Natural killer cell (primary cell): Measurements from ENCODE around the gene DPP4. TPM values are rescaled to one million over a fixed set of nuclear protein-coding genes. Genes with fewer than 3 reads are reported as not detected.

Experiments
- ATAC-seq, 3 donors: fragments of 150-1000 bp in 2 of 3; fragments of 200-7000 bp in 1 of 3; cut with Tn5 transposase; 1 replicate in 1 of 3; 2 replicates in 2 of 3; pipeline ENCODE4 v1.10.0; 2021; ENCODE audit warnings: mild to moderate bottlenecking in 2 of 3, moderate library complexity in 2 of 3
- DNase-seq, 2 donors: peaks; one replicate each; pipeline versions ENCODE4 v3.0.0 to v3.0.0-alpha.2; 2013 to 2021; ENCODE audit warnings: mixed read lengths in 1 of 2
- H3K27ac ChIP-seq: one replicate; pipeline ENCODE4 v1.5.1; 2013; ENCODE audit warnings: mild to moderate bottlenecking, low read length
- H3K27me3 ChIP-seq: one replicate; pipeline ENCODE4 v1.6.1; 2013; ENCODE audit warnings: low read length; ENCODE audit not compliant: control insufficient read depth, insufficient read depth
- H3K36me3 ChIP-seq: one replicate; pipeline ENCODE4 v1.6.1; 2013; ENCODE audit warnings: low read length; ENCODE audit not compliant: control insufficient read depth, insufficient read depth
- H3K4me1 ChIP-seq: one replicate; pipeline ENCODE4 v1.6.1; 2013; ENCODE audit warnings: low read length; ENCODE audit not compliant: control insufficient read depth, insufficient read depth
- H3K4me3 ChIP-seq: one replicate; pipeline ENCODE4 v1.5.1; 2013; ENCODE audit warnings: low read length
- H3K9me3 ChIP-seq: one replicate; pipeline ENCODE4 v1.6.1; 2013; ENCODE audit warnings: low read length; ENCODE audit not compliant: control insufficient read depth, insufficient read depth
- H3K27ac Mint-ChIP-seq, 2 donors: one replicate each; pipeline ENCODE4 v1.8.0; 2022; ENCODE audit warnings: mild to moderate bottlenecking in 2 of 2, mixed read lengths in 2 of 2, moderate library complexity in 1 of 2
- H3K27me3 Mint-ChIP-seq, 2 donors: one replicate each; pipeline ENCODE4 v1.8.0; 2022; ENCODE audit warnings: low read depth in 2 of 2, mixed read lengths in 2 of 2
- H3K36me3 Mint-ChIP-seq: one replicate; pipeline ENCODE4 v1.8.0; 2022; ENCODE audit warnings: mixed read lengths
- H3K4me1 Mint-ChIP-seq, 2 donors: one replicate each; pipeline ENCODE4 v1.8.0; 2022; ENCODE audit warnings: mixed read lengths in 2 of 2
- H3K4me3 Mint-ChIP-seq: one replicate; pipeline ENCODE4 v1.8.0; 2022; ENCODE audit warnings: mild to moderate bottlenecking, moderate library complexity, mixed read lengths
- H3K9me3 Mint-ChIP-seq, 2 donors: one replicate each; pipeline ENCODE4 v1.8.0; 2022; ENCODE audit warnings: mixed read lengths in 2 of 2
- CTCF ChIP-seq: fragments of 200-600 bp; IDR thresholded peaks from one replicate; pipeline ENCODE4 v1.8.0; 2022; ENCODE audit warnings: antibody characterized with exemption
- WGBS: methylation state at CpG from one replicate; pipeline ENCODE4 v1.1.7; 2013; ENCODE audit warnings: missing lambda C conversion rate; ENCODE audit not compliant: insufficient coverage; 5-methylcytosine and 5-hydroxymethylcytosine counted together
- intact Hi-C: fragments of 100-400 bp; cut with micrococcal nuclease; formaldehyde crosslinking; loops from one replicate; pipeline ENCODE4 v1.14.2; 2022
- total RNA-seq, 4 donors: library from RNA; stranded (reverse); fragments of 120-200 nt in 1 of 4; gene quantifications; one replicate each; pipeline versions ENCODE4 v1.2.3 to v1.2.4, GENCODE V29; 2013 to 2022

The DPP4 gene
- total RNA-seq, 3 donors from 2014 or later (not counting 1 experiment from before 2014, with no cell fraction given): 1.8 to 2.3 (median 1.8) TPM

- Mint-ChIP-seq H3K27me3 (peaks cover 27 to 43% of the 10 kb centered on the region in 2 donors), H3K9me3 (no peaks in the 10 kb centered on the region), H3K4me1 (peaks cover 0 to 18% of the 10 kb centered on the region in 2 donors), H3K4me3 (no peak overlapping the region), H3K27ac (no peak overlapping the region), H3K36me3 (no peaks in the 10 kb centered on the region)
- no peak overlapping the region for H3K27ac ChIP-seq
- H3K9me3 ChIP-seq: no peaks in the 10 kb centered on the region
- DNase-seq (peak in 1 of 2 donors; percentile 20), ATAC-seq (no peak)
- no peaks in the 10 kb centered on the region for H3K36me3 ChIP-seq
- no peaks in the 10 kb centered on the region for H3K27me3 ChIP-seq
- no peak for TF ChIP-seq CTCF
- peaks cover 14% of the 10 kb centered on the region for H3K4me1 ChIP-seq
- H3K4me3 ChIP-seq: no peak overlapping the region
- intact Hi-C loops: no loop called here
These were observed 1.8 kb downstream of the DPP4 start for GRCh38 chr2:162072181-162072702.

GRCh38 chr2:162071001-162071400, 3.0 kb downstream of the DPP4 start:
- ATAC-seq (no peak), DNase-seq (no peak)
- intact Hi-C loops: no loop called here
- H3K4me1 ChIP-seq: peaks cover 14% of the 10 kb centered on the region
- Mint-ChIP-seq H3K27me3 (peaks cover 27 to 37% of the 10 kb centered on the region in 2 donors), H3K27ac (no peak overlapping the region), H3K9me3 (no peaks in the 10 kb centered on the region), H3K4me1 (peaks cover 0 to 18% of the 10 kb centered on the region in 2 donors), H3K4me3 (no peak overlapping the region), H3K36me3 (no peaks in the 10 kb centered on the region)
- no peak overlapping the region for H3K4me3 ChIP-seq
- H3K27ac ChIP-seq: no peak overlapping the region
- H3K9me3 ChIP-seq: no peaks in the 10 kb centered on the region
- H3K27me3 ChIP-seq: no peaks in the 10 kb centered on the region
- no peak for TF ChIP-seq CTCF
- no peaks in the 10 kb centered on the region for H3K36me3 ChIP-seq
- 95% methylated on average over 2 of the region's 2 CpGs for WGBS

- H3K9me3 ChIP-seq: no peaks in the 10 kb centered on the region
- ATAC-seq (no peak), DNase-seq (no peak)
- no peaks in the 10 kb centered on the region for H3K9me3 Mint-ChIP-seq
- no peaks in the 10 kb centered on the region for H3K27me3 ChIP-seq
- no peak for TF ChIP-seq CTCF
- peaks cover 0 to 18% of the 10 kb centered on the region in 2 donors for H3K4me1 Mint-ChIP-seq
- no peak overlapping the region for H3K4me3 Mint-ChIP-seq
- no peak overlapping the region for H3K4me3 ChIP-seq
- H3K27ac ChIP-seq: no peak overlapping the region
- WGBS: 96% methylated on average over 2 of the region's 2 CpGs
- no peak overlapping the region for H3K27ac Mint-ChIP-seq
- peaks cover 14% of the 10 kb centered on the region for H3K4me1 ChIP-seq
- peaks cover 25 to 31% of the 10 kb centered on the region in 2 donors for H3K27me3 Mint-ChIP-seq
- no peaks in the 10 kb centered on the region for H3K36me3 ChIP-seq
- no peaks in the 10 kb centered on the region for H3K36me3 Mint-ChIP-seq
- intact Hi-C loops: no loop called here
These were observed 3.6 kb downstream of the DPP4 start for GRCh38 chr2:162070228-162070936.
